Astrocyte (in vitro differentiated cells and primary cell): ENCODE data around the gene RIMBP2. TPM values are rescaled to one million over a fixed set of nuclear protein-coding genes. Genes with fewer than 3 reads are reported as not detected.

Source experiments
- DNase-seq: peaks from one replicate; pipeline ENCODE4 v3.0.0-alpha.2; 2010; ENCODE audit warnings: low read depth
- FAIRE-seq: peaks from 2 replicates; lab custom pipeline; 2011; peaks lifted over from hg19 to GRCh38; lab: Jason Lieb, UNC
- H2AFZ ChIP-seq: 2 replicates; pipeline ENCODE4 v1.6.0; 2012; ENCODE audit warnings: low read depth, low read length, inconsistent platforms
- H3K27ac ChIP-seq: 2 replicates; pipeline ENCODE4 v1.5.1; 2011; ENCODE audit warnings: low read depth, low read length, inconsistent platforms
- H3K27me3 ChIP-seq: 2 replicates; pipeline ENCODE4 v1.6.0; 2011; ENCODE audit warnings: low read length, inconsistent platforms; ENCODE audit not compliant: insufficient read depth
- H3K36me3 ChIP-seq: 2 replicates; pipeline ENCODE4 v1.5.1; 2011; ENCODE audit warnings: low read length, inconsistent platforms; ENCODE audit not compliant: insufficient read depth
- H3K4me1 ChIP-seq: 2 replicates; pipeline ENCODE4 v1.5.1; 2011; ENCODE audit warnings: low read length, inconsistent platforms; ENCODE audit not compliant: insufficient read depth
- H3K4me2 ChIP-seq: 2 replicates; pipeline ENCODE4 v1.6.0; 2012; ENCODE audit warnings: low read length, inconsistent platforms
- H3K4me3 ChIP-seq: 2 replicates; pipeline ENCODE4 v1.5.1; 2011; ENCODE audit warnings: low read depth, mild to moderate bottlenecking, low read length, inconsistent platforms; ENCODE audit not compliant: insufficient read depth
- H3K79me2 ChIP-seq: 2 replicates; pipeline ENCODE4 v1.6.0; 2012; ENCODE audit warnings: mild to moderate bottlenecking, low read length, inconsistent platforms; ENCODE audit not compliant: insufficient read depth
- H3K9ac ChIP-seq: 2 replicates; pipeline ENCODE4 v1.6.0; 2012; ENCODE audit warnings: mild to moderate bottlenecking, low read length, inconsistent platforms
- H3K9me3 ChIP-seq: 2 replicates; pipeline ENCODE4 v1.5.1; 2012; ENCODE audit warnings: low read depth, mild to moderate bottlenecking, low read length, inconsistent platforms; ENCODE audit not compliant: insufficient read depth
- H4K20me1 ChIP-seq: 2 replicates; pipeline ENCODE4 v1.6.0; 2012; ENCODE audit warnings: low read length, inconsistent platforms; ENCODE audit not compliant: insufficient read depth
- H3K27ac Mint-ChIP-seq: one replicate; pipeline ENCODE4 v1.8.0; 2021; ENCODE audit warnings: mild to moderate bottlenecking, mixed read lengths; ENCODE audit not compliant: unreplicated experiment
- H3K27me3 Mint-ChIP-seq: one replicate; pipeline ENCODE4 v1.8.0; 2021; ENCODE audit warnings: low read depth, mixed read lengths; ENCODE audit not compliant: unreplicated experiment
- H3K36me3 Mint-ChIP-seq: one replicate; pipeline ENCODE4 v1.8.0; 2021; ENCODE audit warnings: low read depth, mixed read lengths; ENCODE audit not compliant: unreplicated experiment
- H3K4me1 Mint-ChIP-seq: one replicate; pipeline ENCODE4 v1.8.0; 2021; ENCODE audit warnings: low read depth, mixed read lengths; ENCODE audit not compliant: unreplicated experiment
- H3K4me3 Mint-ChIP-seq: one replicate; pipeline ENCODE4 v1.8.0; 2021; ENCODE audit warnings: mild to moderate bottlenecking, moderate library complexity, mixed read lengths; ENCODE audit not compliant: unreplicated experiment
- H3K9me3 Mint-ChIP-seq: one replicate; pipeline ENCODE4 v1.8.0; 2021; ENCODE audit warnings: mild to moderate bottlenecking, mixed read lengths; ENCODE audit not compliant: unreplicated experiment
- EZH2 ChIP-seq: IDR thresholded peaks from 2 replicates; pipeline ENCODE4 v1.6.1; 2012; ENCODE audit warnings: mild to moderate bottlenecking, low read length, inconsistent platforms; ENCODE audit not compliant: insufficient read depth
- total RNA-seq: library from RNA; stranded (reverse); gene quantifications from 2 replicates; pipeline ENCODE4 v1.2.1, GENCODE V29; 2021
- TF ChIP-seq, protein P1 (sequence below): IDR thresholded peaks from 2 replicates; pipeline ENCODE4 v1.5.1; 2011; ENCODE audit warnings: low read depth, mild to moderate bottlenecking, inconsistent platforms, low read length, moderate library complexity; ENCODE audit not compliant: insufficient read depth

Gene RIMBP2
- total RNA-seq, 1 donor from 2014 or later: 2.2 TPM

DNA sequence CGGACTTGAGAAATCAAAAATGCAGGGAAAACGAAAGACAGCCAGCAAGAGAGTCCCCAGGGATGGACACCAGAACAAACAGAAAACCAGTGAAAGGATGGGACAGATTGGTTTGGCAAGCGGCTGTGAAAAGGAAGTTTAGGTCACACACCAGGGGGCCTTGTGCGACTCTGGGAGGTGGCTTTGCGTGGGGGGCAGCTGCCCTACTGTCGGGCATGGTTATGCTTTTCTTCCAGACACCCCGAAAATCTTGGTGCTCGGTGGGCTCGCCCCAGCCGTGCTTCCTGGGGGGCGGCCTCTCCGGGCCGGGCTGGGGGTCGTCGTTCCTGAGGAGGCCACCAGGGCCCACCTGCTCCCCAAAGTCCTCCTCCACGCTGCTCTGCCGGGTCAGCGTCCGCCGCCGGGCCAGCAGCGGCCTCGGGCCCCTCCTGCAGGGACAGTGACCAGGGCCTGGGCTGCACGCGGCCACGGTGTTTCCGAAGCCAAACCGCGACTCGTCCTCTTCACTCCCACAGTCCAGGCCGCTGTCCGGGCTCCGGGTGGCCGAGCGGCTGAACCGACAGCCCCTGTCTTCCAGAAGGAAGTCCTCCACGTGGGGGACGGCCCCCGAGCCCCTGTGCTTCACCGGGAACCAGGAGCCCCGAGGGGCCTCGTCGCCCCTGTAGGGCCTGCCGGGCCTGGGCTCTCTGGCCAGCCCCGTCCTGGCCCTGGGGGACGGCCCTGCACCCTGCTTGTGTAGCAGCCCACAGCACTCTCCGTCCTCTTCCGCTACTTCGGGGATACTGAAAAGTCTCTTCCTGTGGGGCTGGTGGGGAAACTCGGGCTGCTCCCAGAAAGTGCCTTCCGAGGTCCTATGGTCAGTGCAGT is 291.9 kb downstream of the RIMBP2 start:
- no peaks in the 10 kb centered on the region for H3K4me1 Mint-ChIP-seq
- Histone ChIP-seq H3K27ac (no peak overlapping the region), H3K9me3 (peaks cover 6% of the 10 kb centered on the region), H3K79me2 (no peaks in the 10 kb centered on the region), H3K4me2 (no peak overlapping the region), H3K27me3 (no peaks in the 10 kb centered on the region), H4K20me1 (no peaks in the 10 kb centered on the region), H3K4me1 (no peaks in the 10 kb centered on the region), H3K4me3 (no peak overlapping the region), H3K9ac (no peak overlapping the region), H2AFZ (no peak overlapping the region), H3K36me3 (no peaks in the 10 kb centered on the region)
- no peaks in the 10 kb centered on the region for H3K27me3 Mint-ChIP-seq
- no peak overlapping the region for H3K4me3 Mint-ChIP-seq
- FAIRE-seq: no peak
- TF ChIP-seq, protein P1, sequence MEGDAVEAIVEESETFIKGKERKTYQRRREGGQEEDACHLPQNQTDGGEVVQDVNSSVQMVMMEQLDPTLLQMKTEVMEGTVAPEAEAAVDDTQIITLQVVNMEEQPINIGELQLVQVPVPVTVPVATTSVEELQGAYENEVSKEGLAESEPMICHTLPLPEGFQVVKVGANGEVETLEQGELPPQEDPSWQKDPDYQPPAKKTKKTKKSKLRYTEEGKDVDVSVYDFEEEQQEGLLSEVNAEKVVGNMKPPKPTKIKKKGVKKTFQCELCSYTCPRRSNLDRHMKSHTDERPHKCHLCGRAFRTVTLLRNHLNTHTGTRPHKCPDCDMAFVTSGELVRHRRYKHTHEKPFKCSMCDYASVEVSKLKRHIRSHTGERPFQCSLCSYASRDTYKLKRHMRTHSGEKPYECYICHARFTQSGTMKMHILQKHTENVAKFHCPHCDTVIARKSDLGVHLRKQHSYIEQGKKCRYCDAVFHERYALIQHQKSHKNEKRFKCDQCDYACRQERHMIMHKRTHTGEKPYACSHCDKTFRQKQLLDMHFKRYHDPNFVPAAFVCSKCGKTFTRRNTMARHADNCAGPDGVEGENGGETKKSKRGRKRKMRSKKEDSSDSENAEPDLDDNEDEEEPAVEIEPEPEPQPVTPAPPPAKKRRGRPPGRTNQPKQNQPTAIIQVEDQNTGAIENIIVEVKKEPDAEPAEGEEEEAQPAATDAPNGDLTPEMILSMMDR: no peak
- TF ChIP-seq EZH2: no peak
- peaks cover 9% of the 10 kb centered on the region for H3K9me3 Mint-ChIP-seq
- no peak for DNase-seq
- H3K36me3 Mint-ChIP-seq: no peaks in the 10 kb centered on the region
- no peak overlapping the region for H3K27ac Mint-ChIP-seq

GRCh38 chr12:130423136-130423535 is 293.0 kb downstream of the RIMBP2 start:
- Histone ChIP-seq H4K20me1 (no peaks in the 10 kb centered on the region), H3K36me3 (no peaks in the 10 kb centered on the region), H3K27me3 (no peaks in the 10 kb centered on the region), H3K79me2 (no peaks in the 10 kb centered on the region), H3K4me1 (no peaks in the 10 kb centered on the region), H2AFZ (no peak overlapping the region), H3K4me3 (no peak overlapping the region), H3K4me2 (no peak overlapping the region), H3K9ac (no peak overlapping the region), H3K9me3 (peaks cover 8% of the 10 kb centered on the region), H3K27ac (no peak overlapping the region)
- H3K4me3 Mint-ChIP-seq: no peak overlapping the region
- H3K4me1 Mint-ChIP-seq: no peaks in the 10 kb centered on the region
- TF ChIP-seq, protein P1: no peak
- TF ChIP-seq EZH2: no peak
- H3K27me3 Mint-ChIP-seq: peaks cover 2% of the 10 kb centered on the region
- no peak overlapping the region for H3K27ac Mint-ChIP-seq
- peaks cover 7% of the 10 kb centered on the region for H3K9me3 Mint-ChIP-seq
- FAIRE-seq (no peak), DNase-seq (no peak)
- H3K36me3 Mint-ChIP-seq: no peaks in the 10 kb centered on the region

DNA sequence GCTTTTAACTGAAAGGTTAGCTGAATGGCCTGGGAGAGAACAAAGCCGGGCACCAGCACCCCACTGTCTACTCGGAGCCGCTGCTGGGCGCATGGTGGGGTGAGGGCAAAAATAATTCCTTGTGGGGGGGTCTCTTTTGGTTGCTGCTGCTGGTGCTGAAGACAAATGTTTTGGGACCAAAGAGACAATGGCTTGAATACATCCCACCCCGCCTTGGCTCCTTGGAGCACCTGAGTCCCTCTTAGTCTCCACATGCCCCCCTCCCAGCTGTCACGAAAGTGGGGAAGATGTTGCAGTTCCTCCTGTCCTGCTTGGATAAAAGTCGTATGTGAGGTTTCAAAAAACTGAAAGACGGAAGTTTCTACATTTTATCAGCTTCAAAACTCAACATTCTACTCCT is 293.4 kb downstream of the RIMBP2 start:
- Histone ChIP-seq H2AFZ (no peak overlapping the region), H3K27me3 (no peaks in the 10 kb centered on the region), H3K27ac (no peak overlapping the region), H4K20me1 (no peaks in the 10 kb centered on the region), H3K9me3 (peaks cover 8% of the 10 kb centered on the region), H3K4me3 (no peak overlapping the region), H3K9ac (no peak overlapping the region), H3K4me2 (no peak overlapping the region), H3K4me1 (no peaks in the 10 kb centered on the region), H3K36me3 (no peaks in the 10 kb centered on the region), H3K79me2 (no peaks in the 10 kb centered on the region)
- H3K9me3 Mint-ChIP-seq: peaks cover 7% of the 10 kb centered on the region
- H3K36me3 Mint-ChIP-seq: no peaks in the 10 kb centered on the region
- no peak overlapping the region for H3K27ac Mint-ChIP-seq
- peaks cover 3% of the 10 kb centered on the region for H3K27me3 Mint-ChIP-seq
- H3K4me1 Mint-ChIP-seq: no peaks in the 10 kb centered on the region
- no peak for TF ChIP-seq EZH2
- no peak overlapping the region for H3K4me3 Mint-ChIP-seq
- no peak for DNase-seq
- FAIRE-seq: no peak
